ENCODE data around the gene MXRA7. TPM values are rescaled to one million over a fixed set of nuclear protein-coding genes. Genes with fewer than 3 reads are reported as not detected.
"Not testable (repeated sequence)": the region's sequence is repeated elsewhere in the genome, so short reads cannot be mapped to it uniquely, and the experiment has no call there.

MXRA7 gene
- total RNA-seq, 1 donor from 2014 or later: 4.2 TPM

GRCh38 chr17:76657505-76658241 lies 53.1 kb downstream of the MXRA7 start:
- intact Hi-C loops (cut with micrococcal nuclease): no loop called here

- intact Hi-C loops (cut with micrococcal nuclease): no loop called here
These were observed 56.4 kb downstream of the MXRA7 start for GRCh38 chr17:76654408-76654807.

DNA sequence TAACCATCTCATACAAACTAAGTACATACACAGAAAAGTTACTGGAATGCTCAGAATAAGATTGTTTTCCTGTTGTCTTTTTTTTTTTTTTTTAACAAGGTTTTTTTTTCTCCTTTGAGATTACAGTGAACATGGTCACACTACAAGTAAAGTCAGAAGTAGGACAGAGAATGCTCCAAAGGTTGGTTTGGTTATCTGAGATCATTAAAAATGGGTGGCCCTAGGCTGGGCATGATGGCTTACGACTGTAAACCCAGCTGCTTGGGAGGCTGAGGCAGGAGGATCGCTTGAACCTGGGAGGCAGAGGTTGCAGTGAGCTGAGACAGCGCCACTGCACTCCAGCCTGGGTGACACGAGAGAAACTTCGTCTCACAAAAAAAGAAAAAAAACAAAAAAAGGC lies 60.3 kb downstream of the MXRA7 start:
- intact Hi-C loops (cut with micrococcal nuclease): no loop called here

DNA sequence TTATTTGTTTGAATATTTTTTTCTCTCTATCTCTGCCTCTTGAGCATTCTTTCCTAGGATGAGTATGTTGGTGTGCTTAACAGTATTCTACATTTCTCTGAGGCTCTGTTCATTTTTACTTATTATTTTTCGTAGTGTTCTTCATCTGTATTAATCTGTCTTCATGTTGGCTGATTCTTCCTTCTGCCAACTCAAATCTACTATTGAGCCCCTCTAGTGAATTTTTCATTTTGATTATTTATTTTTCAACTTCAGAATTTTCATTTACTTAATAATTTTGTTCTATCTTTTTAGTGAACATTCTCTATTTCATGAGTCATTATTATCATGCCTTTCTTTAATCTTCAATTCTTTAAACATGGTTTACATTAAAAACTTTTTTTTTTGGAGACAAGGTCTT lies 64.1 kb downstream of the MXRA7 start:
- intact Hi-C loops (cut with micrococcal nuclease): no loop called here

GRCh38 chr17:76645481-76645880 lies 65.3 kb downstream of the MXRA7 start:
- intact Hi-C loops (cut with micrococcal nuclease): no loop called here

GRCh38 chr17:76644995-76645394 lies 65.8 kb downstream of the MXRA7 start:
- intact Hi-C loops (cut with micrococcal nuclease): no loop called here

GRCh38 chr17:76643553-76644148 lies 67.1 kb downstream of the MXRA7 start, which contains the start of gene ST6GALNAC1:
Gene ST6GALNAC1 (minus strand): TSS chr17:76643757. CDS start chr17:76643638, 119 bp downstream.
- intact Hi-C loops (cut with micrococcal nuclease): no loop called here

DNA sequence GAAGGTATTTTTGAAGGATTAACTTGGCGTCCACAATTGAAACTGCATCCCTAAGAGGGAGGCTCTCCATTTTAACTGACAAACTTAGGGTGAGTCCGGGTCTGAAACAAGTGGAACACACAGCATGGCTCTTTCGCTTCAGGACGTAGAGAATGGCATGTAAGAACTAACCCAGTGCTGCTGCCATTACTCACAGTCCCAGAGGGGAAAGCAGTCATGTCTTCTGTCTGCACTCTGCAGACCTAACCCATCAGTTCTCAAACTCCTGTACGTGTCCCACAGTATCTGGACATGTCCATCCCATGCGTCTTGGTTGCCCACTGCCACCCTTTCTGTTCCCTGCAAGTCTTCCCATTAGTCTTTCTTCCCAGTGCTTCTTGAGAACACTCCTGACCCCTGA lies 67.8 kb downstream of the MXRA7 start:
- intact Hi-C loops (cut with micrococcal nuclease): no loop called here

- intact Hi-C loops (cut with micrococcal nuclease): no loop called here
These were observed 68.7 kb downstream of the MXRA7 start for GRCh38 chr17:76642032-76642561.

- intact Hi-C loops (cut with micrococcal nuclease): no loop called here
These were observed 69.3 kb downstream of the MXRA7 start for GRCh38 chr17:76641501-76641900.

DNA sequence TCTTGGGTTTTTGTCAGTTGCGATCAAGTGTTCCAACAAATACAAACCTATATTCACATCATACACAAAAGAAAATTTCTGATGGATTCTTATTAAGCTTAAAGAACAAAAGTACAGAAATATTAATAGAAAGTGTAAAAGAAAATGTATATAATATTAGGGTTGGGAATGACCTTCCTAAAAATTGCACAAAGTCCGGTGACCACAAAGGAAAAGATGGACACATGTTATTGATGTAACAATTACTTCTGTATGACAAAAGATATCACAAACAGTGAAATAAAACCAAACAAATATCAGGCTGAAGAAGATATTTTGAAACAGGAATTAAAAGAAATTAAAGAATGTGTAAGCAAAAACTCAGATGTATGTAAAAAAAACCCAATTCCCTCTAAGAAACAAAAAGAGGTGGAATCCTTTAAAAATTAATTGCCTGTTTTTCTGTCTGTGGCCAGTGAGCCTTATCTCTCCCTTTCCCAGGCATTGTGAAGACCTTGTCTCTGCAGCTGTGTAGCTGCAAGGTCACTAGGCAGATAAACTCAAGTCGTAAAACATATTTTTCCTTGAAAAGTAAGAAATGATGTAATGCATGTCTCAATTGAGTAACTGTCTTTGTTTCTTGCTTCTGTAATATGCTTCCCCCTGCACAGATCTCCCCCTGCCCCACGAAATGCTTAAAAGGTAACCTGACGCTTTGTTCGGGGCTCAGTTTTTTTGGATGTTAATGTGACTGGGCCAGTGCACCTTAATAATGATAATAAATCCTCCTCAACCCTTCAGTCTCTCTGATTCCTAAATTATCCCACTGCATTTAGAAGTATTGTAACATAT lies 70.0 kb downstream of the MXRA7 start:
- intact Hi-C loops (cut with micrococcal nuclease): no loop called here

- intact Hi-C loops (cut with micrococcal nuclease): no loop called here
These were observed 72.5 kb downstream of the MXRA7 start for GRCh38 chr17:76638263-76638662.

GRCh38 chr17:76636486-76637206 lies 74.1 kb downstream of the MXRA7 start:
- intact Hi-C loops (cut with micrococcal nuclease): not testable (repeated sequence)

DNA sequence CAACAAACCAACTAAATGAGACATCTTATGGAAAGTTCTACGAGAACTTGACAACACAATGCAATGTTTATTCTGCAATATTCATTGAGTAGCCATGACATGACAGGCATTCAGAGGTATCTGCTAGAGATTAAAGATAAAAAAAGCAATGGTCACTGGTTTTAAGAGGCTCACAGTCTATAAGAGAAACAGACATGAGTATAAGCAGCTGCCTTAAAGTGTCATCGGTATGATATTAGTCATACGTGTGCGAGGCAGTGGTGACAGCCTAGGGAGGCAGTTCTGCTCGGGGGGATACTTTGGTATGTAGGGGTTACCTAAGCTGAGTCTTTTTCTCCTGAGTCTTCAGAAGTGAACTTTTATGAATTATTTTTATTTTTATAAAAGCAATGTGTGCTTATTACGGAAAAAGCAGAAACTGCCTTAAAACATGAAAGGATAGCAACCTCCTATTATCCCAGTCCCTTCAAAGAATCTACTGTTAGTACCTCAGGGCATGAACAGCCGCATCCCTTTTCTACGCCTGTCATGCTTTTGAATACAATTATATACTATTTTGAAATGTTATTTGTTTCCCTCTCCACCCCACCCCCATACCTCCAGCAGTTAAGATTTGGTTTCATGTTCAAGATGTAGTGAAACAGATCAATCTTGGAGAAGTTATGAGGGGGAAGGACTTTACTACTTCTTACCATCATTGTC lies 75.0 kb downstream of the MXRA7 start:
- intact Hi-C loops (cut with micrococcal nuclease): no loop called here

DNA sequence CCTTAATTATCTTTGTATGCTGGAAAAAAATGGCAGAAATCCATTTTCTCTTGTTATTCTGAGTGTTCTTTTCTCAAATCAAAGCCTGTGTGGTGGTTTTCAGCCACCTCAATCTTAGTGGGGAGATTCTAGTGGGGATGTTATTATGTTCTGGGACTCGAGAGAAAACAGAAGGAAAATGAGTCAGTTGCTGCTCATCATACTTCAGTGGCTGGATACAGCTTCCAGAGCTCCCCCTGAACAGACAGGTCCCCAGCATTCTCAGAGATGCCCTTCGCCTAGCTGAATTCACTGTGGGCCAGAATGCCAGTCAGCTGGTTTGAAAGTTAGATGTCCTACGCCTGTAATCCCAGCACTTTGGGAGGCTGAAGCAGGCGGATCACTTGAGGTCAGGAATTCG lies 75.7 kb downstream of the MXRA7 start:
- intact Hi-C loops (cut with micrococcal nuclease): no loop called here

DNA sequence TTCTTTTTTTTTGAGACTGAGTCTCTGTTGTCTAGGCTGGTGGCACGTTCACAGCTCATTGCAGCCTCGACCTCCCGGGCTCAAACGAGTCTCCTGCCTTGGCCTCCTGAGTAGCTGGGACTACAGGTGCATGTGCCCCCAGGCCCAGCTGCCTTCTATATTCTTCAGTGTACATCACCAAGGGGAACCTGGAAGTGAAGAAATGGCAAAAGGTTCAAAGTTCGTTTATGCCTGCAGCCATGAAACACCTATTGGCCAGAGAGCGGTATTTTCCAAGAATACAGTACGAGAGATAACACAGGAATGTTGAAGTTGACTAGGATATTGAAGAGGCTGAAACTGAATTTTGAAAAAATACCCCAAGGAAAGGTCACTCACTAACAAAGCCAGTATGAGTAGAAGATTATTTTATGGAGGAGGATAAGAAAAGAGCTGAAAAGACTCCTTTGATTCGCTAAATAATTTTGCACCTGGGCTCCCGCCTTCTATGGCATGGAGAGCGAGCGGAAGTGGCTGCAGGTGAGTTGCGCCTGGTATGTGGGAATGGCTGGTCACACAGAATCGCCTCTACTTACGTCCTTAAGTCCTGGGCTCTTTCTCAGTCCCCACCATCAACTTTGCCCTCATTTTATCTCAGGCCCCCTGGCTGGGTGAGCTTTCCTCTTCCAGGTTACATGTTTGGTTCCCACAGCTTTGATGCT lies 77.0 kb downstream of the MXRA7 start:
- intact Hi-C loops (cut with micrococcal nuclease): no loop called here

DNA sequence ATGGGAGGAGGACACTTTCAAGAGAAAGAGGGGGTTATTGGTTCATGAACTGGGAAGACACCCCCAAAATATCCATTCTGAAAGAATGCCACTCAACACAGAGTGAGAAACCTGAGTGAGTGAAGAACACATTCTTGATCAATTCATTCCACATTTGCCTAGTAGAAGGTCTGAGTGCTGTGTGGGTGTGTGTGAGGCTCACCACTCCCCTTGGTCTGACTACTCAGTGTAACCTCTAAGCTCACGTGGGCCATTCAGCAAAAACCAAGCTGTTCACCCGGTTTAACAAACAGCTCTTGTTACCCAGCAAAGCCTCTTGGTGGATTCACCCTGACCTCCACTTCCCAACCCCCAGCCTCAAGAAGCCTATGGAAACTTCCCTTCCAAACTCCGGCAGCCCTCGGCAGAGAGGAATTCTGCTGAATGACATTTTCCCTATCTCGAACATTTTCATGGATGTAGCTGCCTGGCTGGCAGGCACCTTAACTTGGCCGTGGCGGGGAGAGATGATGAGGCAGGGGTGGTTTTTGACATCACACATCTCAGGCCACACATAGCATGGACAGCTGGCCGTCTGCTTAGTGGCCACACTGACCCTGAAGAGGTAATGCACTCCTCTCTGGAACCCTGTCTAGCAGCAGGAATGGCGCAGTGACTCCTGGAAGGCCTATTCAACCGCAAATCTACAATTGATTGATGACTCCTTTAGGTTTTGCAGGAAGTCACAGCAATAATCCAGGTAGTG lies 78.8 kb downstream of the MXRA7 start:
- intact Hi-C loops (cut with micrococcal nuclease): no loop called here

GRCh38 chr17:76630151-76630550 lies 80.6 kb downstream of the MXRA7 start:
- intact Hi-C loops (cut with micrococcal nuclease): no loop called here

All from T-helper 1 cell treated with Interleukin-12 subunit alpha and Interleukin-12 subunit beta and Interleukin-4 antibody, amounts not matched to agents 30 ng/mL and 1 ng/mL, for 36 hours (primary cell).